Loucy (cell line): Measurements from ENCODE around the gene SSBP3.

Experiments used
- H2AFZ ChIP-seq: fragments of 200-600 bp; sonication (generic); 2 replicates; pipeline ENCODE4 v1.6.0; 2016; ENCODE audit warnings: antibody characterized with exemption, mild to moderate bottlenecking, low read length, moderate library complexity
- H3F3A ChIP-seq: fragments of 200-600 bp; 2 replicates; pipeline ENCODE4 v1.6.0; 2016; ENCODE audit warnings: antibody characterized with exemption, low read depth, mild to moderate bottlenecking
- H3K27me3 ChIP-seq: fragments of 200-600 bp; sonication (generic); 2 replicates; pipeline ENCODE4 v1.6.1; 2014; ENCODE audit warnings: low read length, mild to moderate bottlenecking; ENCODE audit not compliant: insufficient read depth, poor library complexity, severe bottlenecking
- H3K36me3 ChIP-seq: fragments of 200-600 bp; sonication (generic); 2 replicates; pipeline ENCODE4 v1.6.1; 2016; ENCODE audit warnings: low read length; ENCODE audit not compliant: insufficient read depth
- H3K4me1 ChIP-seq: fragments of 200-600 bp; sonication (generic); 2 replicates; pipeline ENCODE4 v1.5.1; 2014; ENCODE audit warnings: low read length, mild to moderate bottlenecking; ENCODE audit not compliant: insufficient read depth, poor library complexity, severe bottlenecking
- H3K4me2 ChIP-seq: fragments of 200-600 bp; sonication (generic); 2 replicates; pipeline ENCODE4 v1.6.0; 2014; ENCODE audit warnings: antibody characterized with exemption, low read length, low read depth, mild to moderate bottlenecking; ENCODE audit not compliant: poor library complexity, severe bottlenecking
- H3K4me3 ChIP-seq: fragments of 200-600 bp; sonication (generic); 2 replicates; pipeline ENCODE4 v1.5.1; 2014; ENCODE audit warnings: low read length, mild to moderate bottlenecking, mixed read lengths; ENCODE audit not compliant: poor library complexity, severe bottlenecking
- H3K79me2 ChIP-seq: fragments of 200-600 bp; sonication (generic); 2 replicates; pipeline ENCODE4 v1.6.1; 2014; ENCODE audit warnings: low read length; ENCODE audit not compliant: insufficient read depth
- H3K9ac ChIP-seq: fragments of 200-600 bp; sonication (generic); 2 replicates; pipeline ENCODE4 v1.6.0; 2014; ENCODE audit warnings: mild to moderate bottlenecking, low read depth, low read length, moderate library complexity; ENCODE audit not compliant: poor library complexity, severe bottlenecking
- H3K9me2 ChIP-seq: fragments of 200-600 bp; sonication (generic); replicated peaks from 2 replicates; pipeline ENCODE4 v1.6.1; 2016; ENCODE audit warnings: low read depth, low read length, mixed read lengths
- H3K9me3 ChIP-seq: fragments of 200-600 bp; sonication (generic); 2 replicates; pipeline ENCODE4 v1.6.1; 2014; ENCODE audit warnings: mild to moderate bottlenecking, antibody characterized with exemption, low read length, low read depth; ENCODE audit not compliant: insufficient read depth
- H4K20me1 ChIP-seq: fragments of 200-600 bp; sonication (generic); 2 replicates; pipeline ENCODE4 v1.6.0; 2014; ENCODE audit warnings: antibody characterized with exemption, low read length, mild to moderate bottlenecking; ENCODE audit not compliant: insufficient read depth, poor library complexity, severe bottlenecking
- EZH2phosphoT487 ChIP-seq: fragments of 200-600 bp; IDR thresholded peaks from 2 replicates; pipeline ENCODE4 v1.6.1; 2018; ENCODE audit warnings: antibody characterized with exemption, mild to moderate bottlenecking, moderate library complexity, borderline replicate concordance
- TF ChIP-seq, protein P1 (sequence below): fragments of 200-600 bp; sonication (generic); conservative IDR thresholded peaks from 2 replicates; pipeline ENCODE4 v1.5.1; 2014; ENCODE audit warnings: mild to moderate bottlenecking, antibody characterized with exemption, low read length

Gene SSBP3

DNA sequence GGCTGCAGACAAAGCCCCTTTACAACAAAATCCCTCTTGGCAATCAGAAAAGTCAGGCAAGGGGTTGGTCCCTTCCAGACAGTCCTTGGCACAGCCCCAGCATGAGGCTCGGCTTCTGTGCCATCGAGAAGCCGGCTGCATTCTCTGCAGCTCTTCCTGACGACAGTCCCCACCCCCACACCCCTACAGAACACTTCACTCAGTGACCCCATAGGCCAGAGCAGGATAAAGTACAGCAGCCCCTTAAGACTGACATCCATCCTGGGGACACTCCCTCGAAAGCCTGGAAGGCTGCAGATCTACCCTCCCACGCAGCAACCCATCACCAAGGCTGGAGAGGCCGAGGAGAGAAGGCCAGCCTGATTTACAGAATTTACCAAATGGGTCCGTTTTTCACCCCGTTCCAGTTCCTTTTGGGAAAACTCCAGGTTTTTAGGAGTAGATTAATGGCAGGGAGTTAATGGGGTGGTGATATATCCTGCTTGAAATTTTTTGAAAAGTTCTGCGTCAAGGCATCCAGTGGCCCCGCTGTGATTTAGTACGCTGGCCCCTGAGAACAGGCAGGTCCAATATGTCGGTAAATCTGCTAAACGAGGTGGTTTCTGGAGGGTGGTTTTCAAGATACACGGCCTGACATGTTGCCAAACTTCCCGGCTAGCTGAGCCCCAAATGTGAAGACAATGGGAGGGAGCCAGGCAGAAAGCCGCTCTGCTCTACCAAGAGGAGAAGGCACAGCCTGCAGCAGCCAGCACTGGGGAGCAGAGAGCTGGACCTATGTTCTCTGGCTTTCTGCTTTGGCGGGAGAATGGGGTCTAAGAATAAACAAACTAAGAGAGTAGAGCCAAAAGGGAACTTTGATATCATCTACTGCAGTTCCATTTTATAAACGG, 81.7 kb downstream of the SSBP3 start:
- Histone ChIP-seq H3K4me2 (no peak overlapping the region), H3K79me2 (peaks cover 92% of the 10 kb centered on the region; the same call in 1 of the 2 replicates), H2AFZ (no peak overlapping the region), H3K9ac (no peak overlapping the region), H4K20me1 (peaks cover 36% of the 10 kb centered on the region), H3K9me3 (no peaks in the 10 kb centered on the region), H3K9me2 (no peaks in the 10 kb centered on the region), H3K27me3 (no peaks in the 10 kb centered on the region), H3F3A (no peaks in the 10 kb centered on the region), H3K4me1 (no peaks in the 10 kb centered on the region), H3K4me3 (no peak overlapping the region), H3K36me3 (peaks cover 8% of the 10 kb centered on the region; the same call in 1 of the 2 replicates)
- TF ChIP-seq, protein P1, sequence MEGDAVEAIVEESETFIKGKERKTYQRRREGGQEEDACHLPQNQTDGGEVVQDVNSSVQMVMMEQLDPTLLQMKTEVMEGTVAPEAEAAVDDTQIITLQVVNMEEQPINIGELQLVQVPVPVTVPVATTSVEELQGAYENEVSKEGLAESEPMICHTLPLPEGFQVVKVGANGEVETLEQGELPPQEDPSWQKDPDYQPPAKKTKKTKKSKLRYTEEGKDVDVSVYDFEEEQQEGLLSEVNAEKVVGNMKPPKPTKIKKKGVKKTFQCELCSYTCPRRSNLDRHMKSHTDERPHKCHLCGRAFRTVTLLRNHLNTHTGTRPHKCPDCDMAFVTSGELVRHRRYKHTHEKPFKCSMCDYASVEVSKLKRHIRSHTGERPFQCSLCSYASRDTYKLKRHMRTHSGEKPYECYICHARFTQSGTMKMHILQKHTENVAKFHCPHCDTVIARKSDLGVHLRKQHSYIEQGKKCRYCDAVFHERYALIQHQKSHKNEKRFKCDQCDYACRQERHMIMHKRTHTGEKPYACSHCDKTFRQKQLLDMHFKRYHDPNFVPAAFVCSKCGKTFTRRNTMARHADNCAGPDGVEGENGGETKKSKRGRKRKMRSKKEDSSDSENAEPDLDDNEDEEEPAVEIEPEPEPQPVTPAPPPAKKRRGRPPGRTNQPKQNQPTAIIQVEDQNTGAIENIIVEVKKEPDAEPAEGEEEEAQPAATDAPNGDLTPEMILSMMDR: no peak
- TF ChIP-seq EZH2phosphoT487: no peak

- H2AFZ ChIP-seq: no peak overlapping the region
- H3F3A ChIP-seq: no peaks in the 10 kb centered on the region
- peaks cover 89% of the 10 kb centered on the region; the same call in 1 of the 2 replicates for H3K79me2 ChIP-seq
- no peaks in the 10 kb centered on the region for H3K4me1 ChIP-seq
- H3K36me3 ChIP-seq: peaks cover 8% of the 10 kb centered on the region; the same call in 1 of the 2 replicates
- H3K27me3 ChIP-seq: no peaks in the 10 kb centered on the region
- TF ChIP-seq, protein P1: no peak
- no peak for TF ChIP-seq EZH2phosphoT487
- no peaks in the 10 kb centered on the region for H3K9me2 ChIP-seq
- H3K9ac ChIP-seq: no peak overlapping the region
- no peak overlapping the region for H3K4me2 ChIP-seq
- H3K9me3 ChIP-seq: no peaks in the 10 kb centered on the region
- H3K4me3 ChIP-seq: no peak overlapping the region
- peaks cover 36% of the 10 kb centered on the region for H4K20me1 ChIP-seq
These were observed 82.3 kb downstream of the SSBP3 start for GRCh38 chr1:54323921-54324250.

GRCh38 chr1:54323324-54323739, 82.9 kb downstream of the SSBP3 start:
- Histone ChIP-seq H3K4me2 (no peak overlapping the region), H3K9me3 (no peaks in the 10 kb centered on the region), H3K79me2 (peaks cover 89% of the 10 kb centered on the region; the same call in 1 of the 2 replicates), H3K4me3 (no peak overlapping the region), H3K27me3 (no peaks in the 10 kb centered on the region), H3K9ac (no peak overlapping the region), H3K4me1 (no peaks in the 10 kb centered on the region), H2AFZ (no peak overlapping the region), H4K20me1 (peaks cover 36% of the 10 kb centered on the region), H3K36me3 (peaks cover 5% of the 10 kb centered on the region; the same call in 1 of the 2 replicates), H3F3A (no peaks in the 10 kb centered on the region), H3K9me2 (no peaks in the 10 kb centered on the region)
- no peak for TF ChIP-seq EZH2phosphoT487
- TF ChIP-seq, protein P1: no peak
